ENCODE results near the gene MSX2.

MSX2 gene

DNA sequence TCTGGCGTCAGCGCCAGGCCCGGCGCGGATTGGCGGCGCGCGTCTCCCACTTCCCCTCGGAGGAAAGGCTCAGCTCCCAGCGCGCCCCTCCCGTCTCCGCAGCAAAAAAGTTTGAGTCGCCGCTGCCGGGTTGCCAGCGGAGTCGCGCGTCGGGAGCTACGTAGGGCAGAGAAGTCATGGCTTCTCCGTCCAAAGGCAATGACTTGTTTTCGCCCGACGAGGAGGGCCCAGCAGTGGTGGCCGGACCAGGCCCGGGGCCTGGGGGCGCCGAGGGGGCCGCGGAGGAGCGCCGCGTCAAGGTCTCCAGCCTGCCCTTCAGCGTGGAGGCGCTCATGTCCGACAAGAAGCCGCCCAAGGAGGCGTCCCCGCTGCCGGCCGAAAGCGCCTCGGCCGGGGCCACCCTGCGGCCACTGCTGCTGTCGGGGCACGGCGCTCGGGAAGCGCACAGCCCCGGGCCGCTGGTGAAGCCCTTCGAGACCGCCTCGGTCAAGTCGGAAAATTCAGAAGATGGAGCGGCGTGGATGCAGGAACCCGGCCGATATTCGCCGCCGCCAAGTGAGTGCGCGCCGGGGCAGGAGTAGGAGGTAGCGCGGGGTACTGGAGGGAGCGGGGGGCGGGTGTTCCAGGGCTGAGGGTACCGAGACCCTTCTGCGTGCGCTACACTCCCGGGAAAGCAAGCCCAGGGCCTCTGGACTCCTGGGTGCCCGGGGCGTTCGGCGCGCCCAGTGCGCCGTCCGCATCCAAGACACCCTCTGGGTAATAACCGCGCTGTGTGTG is at the start of gene MSX2:
MSX2 (plus strand) TSS at position 99 of the 777 bp plus-strand sequence; CDS start at position 177, 78 bp downstream.
- DNase-seq, result peak in 41 of 56 donors; percentile 2 to 71 (median 33)

DNA sequence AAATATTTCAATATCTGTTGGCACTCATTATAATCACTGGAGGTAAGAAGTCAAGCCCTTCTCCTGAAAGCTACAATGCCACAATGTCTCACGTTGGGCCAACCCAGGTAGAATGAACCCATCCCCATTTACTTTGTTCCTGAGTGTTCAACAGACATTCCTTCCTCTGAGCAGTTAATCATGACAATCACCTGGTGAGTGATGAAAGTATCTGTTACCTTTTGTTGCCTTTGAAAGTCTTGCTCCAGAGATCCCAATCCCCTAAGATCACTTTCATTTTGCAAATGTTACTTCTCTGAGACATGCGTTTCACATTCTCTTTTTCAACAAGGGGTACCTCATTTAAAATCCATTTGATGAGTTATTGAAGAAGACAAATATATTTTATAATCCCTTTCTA is 49.3 kb upstream of the MSX2 start:
- no peak for DNase-seq

DNA sequence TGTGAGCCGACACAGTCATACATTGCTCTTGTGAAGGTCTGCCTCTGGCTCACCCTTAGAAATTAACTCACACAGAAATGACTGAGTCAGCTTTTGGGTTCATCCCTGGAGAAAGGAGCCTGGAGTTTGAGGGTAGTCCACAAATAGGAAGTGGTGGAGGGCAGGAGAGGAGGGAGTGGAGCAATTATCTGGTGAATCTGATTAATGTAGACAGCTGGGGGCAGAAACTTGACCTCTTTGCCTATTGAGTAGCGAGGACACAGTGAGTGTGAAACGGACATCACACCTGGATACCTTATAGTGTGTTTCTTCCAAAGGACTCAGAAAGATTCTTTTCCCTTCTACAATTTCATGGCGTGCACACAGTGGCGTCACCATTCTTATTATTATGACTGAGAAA is 48.5 kb upstream of the MSX2 start:
- no peak for DNase-seq

DNA sequence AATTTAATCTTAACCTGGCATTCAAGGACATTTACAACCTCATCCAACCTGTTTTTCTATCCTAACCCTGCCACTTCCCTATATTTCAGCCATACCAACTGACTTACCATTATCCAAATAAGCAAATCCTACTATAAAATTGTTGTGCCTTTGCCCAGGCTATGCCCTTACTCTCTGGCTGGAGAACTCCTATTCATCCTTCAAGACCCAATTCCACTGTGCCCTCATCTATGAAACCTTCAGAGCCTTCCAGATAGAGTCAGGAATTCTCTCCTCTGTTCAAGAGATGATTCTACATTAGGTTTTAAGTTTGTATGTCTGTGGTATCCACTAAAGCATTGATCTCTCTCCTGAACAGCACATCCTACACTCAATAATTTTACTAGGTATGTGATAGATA is 46.3 kb upstream of the MSX2 start:
- no peak for DNase-seq

DNA sequence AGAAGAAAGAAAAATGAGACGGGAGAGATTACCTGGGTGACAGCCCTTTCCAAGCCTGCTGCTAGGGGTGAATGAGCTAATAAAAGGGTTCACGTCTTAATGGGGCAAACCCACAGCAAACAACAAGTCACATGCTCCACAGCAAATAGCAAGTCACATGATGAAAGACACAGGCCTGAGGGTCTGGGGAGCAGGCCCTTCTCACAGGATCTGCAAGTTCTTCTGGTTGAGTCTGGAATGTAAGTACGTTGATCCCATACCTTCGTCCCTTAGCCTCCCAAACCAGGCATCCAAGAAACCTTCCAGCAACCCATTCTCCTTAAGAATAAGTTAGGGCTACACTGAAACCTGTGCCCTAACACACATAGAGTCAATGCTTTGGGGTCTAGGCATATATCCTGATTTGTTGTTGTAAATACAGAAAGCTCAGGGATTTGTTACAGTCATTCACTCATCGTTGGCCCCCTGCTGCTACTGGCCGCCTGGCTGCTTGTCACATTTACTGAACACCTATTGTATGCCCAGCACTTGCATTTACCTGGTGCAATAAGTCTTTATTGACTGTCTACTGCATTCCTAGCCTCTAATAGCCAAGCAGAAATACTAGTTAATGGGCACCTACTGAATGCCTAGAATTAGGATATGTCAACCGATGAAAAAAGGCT is 43.3 kb upstream of the MSX2 start:
- no peak for DNase-seq

DNA sequence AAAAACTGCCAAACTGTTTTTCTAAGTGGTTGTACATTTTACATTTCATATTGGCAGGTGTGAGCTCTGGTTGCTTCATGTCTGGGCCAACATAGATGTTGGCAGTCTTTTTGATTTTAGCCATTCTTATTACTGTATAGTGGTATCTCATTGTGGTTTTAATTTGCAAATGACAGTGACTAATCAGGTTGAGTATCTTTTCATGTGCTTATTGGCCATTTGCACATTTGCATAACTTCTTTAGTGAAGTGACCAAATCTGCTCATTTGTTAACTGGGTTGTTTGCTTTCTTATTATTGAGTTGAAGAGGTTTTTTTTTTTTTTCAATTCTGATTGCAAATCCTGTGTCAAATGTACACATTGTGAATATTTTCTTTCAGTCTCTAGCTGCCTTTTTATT is 36.9 kb upstream of the MSX2 start:
- DNase-seq, result no peak

DNA sequence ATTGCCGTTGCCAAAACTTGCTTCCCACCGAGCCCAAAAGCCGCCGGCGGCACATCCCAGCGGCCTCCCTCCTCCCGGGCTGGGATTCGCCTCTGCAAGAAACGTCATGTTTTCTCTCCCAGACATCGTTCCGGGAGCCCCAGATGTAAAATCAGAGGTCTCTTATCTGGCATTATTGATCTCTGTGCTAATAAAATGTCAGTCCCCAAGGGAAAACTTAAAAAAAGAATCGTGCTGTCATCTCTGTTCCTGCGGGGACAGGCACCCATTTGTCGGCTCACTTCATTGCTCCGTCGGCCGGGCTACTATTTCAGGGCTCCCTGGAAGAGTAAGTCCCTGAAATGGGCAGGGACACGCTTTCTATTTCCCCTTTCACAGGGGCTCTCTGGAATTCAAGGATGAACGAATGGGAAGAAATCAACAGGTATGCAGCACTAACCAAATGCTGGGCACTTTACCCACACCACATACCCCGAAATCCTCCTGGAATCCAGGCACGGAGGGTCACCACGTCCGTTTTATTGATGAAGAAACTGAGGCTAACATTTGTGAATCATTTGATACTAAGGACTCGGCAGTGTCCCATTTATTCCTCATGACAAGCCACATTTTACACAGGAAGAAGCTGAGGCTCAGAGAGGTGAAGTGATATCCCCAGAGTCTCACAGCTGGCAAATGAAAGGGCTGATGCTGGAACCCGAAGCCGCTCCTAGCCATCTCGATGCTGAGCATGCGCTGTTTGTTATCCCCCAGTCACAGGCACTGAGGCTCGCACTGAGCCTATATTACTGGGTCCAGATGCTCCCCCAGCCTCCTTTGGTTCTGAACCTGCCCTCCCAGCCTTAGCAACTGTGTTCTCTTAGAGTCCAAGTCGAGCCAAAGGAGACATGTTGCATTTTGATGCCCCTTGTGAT is 35.7 kb upstream of the MSX2 start:
- no peak for DNase-seq

DNA sequence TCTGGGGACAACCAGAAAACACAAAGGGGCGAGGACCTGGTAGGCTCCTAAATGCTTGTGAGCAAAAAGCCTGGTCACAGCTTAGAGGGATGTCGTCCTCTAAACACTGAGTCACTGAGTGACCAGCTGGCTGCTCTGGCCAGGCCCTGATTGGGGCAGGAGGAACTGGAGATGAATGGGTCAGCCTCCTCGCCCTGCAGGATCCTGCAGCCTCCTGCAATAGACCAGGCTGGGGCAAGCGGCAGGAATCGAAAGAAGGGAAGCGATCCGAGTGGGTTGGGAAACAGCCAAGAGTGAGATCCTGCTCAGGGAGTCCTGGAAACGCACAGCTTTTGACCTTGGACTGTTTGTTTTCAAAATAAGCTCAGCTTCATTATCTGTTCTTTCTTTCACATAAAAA is 34.1 kb upstream of the MSX2 start:
- DNase-seq, result no peak

DNA sequence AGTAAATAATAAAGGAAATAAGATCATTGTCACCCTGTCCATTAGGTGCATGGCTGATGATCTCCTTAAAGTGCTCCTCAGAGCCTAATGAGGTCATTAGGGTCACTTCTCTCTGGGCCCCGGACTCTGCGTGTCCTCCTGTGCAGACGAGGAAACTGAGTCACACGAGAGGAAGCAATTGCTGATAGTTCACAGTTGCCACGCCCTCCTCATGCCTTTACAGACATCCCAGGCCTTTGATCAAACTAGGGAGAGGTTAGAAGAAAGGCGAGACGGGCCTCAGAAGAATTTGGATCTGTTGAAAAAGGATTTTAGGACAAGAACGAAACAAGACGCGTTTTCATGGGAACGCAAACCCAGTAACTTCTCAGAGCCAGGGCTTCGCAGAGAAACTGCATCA is 32.0 kb upstream of the MSX2 start:
- DNase-seq, result no peak

DNA sequence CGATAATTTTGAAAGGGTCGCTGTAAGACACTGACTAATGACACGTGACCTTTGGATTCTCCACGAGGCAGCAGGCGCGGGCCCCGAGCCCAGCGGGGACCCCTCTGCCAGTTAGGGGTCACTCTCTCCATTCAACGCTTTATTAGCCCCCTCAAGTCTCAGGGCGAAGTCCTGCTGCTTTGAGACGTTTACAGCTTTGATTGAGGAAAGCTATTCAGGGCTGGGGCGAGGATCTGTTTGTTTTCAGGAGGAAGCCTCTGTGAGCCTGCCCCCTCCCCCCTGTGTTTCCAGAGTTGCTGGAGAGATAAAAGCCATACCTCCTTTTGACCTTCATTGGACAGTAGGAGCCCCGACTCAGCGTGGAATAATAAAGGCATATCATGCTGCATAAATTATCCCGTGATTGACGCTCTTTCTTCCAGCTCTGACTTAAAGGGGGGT is 31.4 kb upstream of the MSX2 start:
- DNase-seq, result no peak

DNA sequence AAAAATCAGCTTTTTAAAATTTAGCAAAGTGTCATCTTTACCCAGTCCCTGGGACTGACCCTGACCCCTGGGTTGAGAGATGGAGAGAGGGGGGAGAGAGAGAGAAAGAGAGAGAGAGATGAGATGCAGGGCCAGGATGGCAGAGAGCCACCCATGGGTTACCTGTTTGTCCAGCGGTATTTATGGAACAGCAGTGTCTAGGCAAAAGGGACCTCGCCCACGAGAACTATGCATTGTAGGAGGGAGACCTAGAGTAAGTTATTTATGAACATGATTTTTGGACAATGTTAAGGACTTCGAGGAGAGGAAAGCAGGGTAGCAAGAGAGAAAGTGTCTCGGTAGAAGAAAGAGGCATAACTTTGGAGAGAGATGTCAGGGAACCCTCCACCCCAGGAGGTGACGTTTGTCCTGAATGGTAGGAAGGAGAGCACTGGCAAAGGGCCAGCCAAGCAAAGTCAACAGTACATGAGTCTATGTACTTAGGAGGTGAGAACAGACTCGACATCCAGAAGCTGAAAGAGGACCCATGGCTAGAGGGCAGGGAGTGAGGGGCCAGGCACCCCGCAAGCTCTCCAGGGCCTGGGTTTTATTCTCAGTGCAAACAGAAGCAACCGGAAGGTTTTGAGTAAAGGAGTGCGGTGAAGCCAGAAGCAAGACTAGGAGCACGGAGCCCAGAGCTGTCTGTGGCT is 30.5 kb upstream of the MSX2 start:
- DNase-seq, result no peak

DNA sequence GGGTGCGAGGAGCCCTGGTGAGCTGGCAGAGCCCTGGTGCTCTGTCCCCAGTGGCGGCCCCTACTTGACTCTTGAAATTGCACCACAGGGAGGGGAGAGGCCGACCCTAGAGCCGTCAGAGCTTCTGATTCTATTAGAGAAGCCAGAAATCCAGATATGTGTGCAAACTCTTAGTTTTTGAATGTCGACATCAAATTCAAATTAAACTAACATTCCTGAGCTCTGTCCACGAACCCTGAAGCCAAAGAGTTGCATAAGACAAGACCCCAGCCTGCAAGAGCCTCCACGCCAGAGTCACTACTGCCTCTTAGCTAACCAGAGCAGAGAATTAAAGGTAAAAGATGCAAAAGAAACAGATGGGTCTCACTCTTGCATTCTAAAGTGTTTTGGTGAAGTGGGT is 29.8 kb upstream of the MSX2 start:
- DNase-seq, result no peak

DNA sequence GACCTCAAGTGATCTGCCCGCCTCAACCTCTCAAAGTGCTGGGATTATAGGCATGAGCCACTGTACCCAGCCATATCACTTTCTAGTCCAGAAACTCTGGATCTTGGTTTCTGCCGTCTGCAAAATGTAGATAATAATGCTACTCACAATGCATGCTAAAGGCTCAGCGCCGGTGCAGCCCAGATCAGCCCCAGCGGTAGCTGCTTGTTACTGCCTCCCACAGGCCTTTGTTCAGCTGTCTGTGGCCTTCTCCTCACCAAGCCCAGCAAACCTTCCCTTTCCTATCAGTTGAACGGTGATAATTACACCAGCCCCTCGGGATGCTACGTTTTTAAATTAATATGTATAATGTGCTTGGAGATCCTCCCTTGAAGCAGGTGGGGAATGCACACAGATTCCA is 26.2 kb upstream of the MSX2 start:
- DNase-seq, result no peak

DNA sequence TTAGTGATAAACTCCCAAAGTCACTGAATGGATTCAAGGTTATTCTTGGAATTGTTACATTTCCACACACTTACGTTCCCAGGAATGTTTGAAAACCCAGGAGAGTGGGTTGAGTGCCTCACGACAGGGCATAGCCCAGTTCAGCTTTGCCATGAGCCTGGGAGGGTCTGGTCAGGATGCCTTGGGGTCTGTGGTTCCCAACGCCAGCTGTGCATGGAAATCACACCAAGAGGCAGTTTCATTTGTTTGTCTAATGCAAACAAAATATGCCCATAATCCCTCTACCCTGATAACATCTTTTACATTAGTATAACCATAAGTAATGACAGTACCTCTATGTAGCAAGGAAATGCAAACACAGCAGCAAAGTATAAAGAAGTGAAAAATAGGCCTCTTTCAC is 25.3 kb upstream of the MSX2 start:
- DNase-seq, result no peak

DNA sequence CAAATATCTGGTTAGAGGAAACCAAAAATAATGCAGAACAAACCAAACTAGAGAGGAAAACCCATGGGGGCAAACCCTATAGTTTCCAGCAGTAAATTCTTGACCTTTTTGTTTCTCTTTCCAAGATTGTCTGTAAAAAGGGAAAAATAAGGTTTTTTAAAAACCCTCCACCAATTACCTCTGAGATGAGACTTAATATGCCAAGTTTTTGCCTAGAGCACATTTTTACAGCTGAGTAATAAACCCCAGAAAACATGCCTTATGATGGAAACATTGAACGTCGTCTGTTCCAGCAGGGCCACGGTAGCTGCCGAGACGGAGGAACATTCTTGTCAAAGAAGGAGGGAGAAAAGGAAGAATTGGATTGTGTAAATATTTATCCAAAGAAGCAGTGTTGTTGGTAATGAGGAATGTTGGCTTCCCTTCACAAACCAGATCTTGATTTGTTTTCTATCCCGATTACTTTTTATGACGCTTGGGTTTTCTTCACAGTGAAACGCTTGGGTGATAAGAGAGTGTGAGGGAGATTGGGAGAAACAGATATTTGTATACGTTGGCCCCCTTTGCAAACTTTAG is 17.3 kb upstream of the MSX2 start:
- DNase-seq, result no peak

DNA sequence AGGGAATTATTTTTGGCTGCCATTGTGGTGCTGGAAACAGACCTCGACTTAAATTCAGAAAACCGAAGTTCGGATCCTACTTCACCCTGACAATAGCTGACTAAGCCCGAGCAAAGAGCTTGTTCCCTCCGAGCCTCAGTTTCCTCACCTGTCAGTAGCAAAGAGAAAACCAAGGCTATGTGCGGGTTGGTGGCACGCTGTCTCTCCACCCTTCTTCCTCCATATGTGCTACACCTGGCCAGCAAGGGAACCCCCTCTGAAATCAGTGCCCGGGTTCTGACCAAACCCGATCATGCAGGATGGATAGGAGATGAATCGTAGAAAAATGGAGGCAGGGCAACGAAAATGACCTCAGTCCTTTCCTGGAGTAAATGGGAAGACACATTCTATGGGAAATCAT is 16.7 kb upstream of the MSX2 start:
- DNase-seq, result no peak

DNA sequence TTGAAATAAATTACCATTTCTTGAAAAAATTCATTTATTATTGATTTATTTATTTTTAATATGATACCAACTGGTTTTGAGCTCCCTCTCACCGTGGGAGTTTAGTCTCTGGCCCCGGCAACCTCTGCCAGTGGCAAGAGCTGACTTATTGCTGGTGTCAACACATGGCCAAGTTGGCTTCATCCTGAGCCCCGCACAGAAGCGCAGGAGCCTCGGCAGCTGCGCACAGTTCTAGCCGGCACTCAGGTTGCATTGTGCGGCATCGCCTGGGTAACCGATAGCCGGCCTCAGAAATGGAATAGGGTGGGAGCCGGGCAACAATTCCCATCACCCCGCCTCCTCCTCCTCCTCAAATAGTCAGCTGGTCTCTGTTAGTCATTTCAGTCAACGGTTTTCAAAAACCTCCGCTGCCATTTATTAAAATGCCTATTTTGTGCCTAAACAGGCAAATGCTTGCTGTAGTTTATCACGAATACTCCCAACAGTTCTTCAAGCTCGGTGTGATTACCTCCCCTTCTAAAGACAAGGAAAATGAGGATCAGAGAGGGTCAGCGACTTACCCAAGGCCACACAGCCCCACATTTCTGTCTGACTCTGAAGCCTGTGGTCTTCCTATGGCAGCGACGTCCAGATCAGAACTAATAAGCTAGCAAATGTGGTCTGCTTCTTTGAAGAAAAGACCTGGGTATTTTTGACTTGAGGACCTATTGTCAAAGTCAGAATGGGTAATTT is 15.7 kb upstream of the MSX2 start:
- no peak for DNase-seq

DNA sequence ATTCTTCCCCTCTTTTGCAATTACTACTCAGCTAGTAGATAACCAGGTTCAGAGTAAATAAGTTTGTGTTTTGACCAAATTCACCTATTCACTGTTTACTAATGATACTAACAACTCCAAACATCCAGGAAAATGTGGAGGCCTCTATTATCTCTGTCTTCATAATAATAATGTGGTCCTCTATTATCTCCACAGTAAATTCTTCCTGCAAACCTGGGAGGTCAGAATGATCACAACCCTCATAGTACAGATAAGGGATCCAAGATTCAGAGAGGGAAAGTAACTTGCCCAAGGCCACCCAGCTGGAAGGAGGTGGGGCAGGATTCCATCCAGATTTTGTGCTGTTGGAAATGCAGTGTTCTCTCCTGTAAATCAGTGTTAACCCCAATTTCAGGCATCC is 9.6 kb upstream of the MSX2 start:
- no peak for DNase-seq

DNA sequence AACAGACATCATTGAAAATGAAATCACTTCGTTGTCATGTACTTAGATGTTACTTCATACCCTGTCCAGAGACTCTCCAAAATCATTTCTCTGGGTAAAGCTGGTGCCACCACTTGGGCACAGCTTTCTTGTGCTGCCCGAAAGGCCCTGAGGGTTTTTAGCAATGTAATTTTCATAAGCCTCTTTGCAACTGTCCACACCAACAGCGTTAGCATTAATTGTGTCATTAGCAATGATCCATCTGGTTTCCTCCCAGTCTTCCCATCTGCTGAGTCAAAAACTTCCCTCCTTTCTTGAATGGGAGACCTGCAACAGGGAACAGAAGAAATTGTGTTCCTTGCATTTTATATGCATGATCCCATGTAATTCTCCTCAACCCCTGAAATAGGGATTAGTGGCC is 8.6 kb upstream of the MSX2 start:
- no peak for DNase-seq

DNA sequence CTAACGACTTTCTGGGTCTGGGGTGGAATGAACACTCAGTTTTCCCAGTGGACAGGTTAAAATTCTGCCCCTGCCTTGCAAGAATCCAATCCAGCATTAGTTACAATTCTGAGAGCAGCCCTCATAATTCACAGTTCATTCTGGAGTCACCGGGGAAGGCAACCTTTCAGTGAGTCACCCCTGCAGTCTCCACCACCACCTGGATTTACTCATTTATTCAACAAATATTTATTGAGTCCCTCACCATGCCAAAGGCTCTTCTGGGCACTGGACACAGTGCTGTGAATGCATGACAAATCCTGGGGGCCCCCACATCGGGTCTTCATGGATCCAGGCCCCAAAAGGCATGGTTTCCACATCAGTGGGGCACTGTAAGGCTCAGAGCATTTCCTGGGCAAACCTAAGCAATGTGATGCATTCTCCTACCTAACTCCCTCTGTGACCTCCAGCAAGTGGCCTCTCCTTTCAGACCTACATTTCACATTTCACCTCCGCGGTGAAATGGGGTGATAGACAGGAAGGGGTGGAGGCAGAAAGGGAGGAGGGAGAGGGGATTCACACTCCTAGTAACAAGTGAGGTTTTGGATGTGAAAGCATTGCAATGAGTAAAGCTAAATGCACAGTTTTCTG is 6.4 kb upstream of the MSX2 start:
- no peak for DNase-seq

All from amygdala (tissue), 56 donors.